NCI-H446 (cell line): Measurements from ENCODE around the gene FCHSD2.
A peak's percentile ranks its signal among the peaks of the same experiment; 100 is the strongest.
"Not testable (repeated sequence)": the region's sequence is repeated elsewhere in the genome, so short reads cannot be mapped to it uniquely, and the experiment has no call there.

Source experiments
- DNase-seq, 2 experiments: peaks; one replicate each; lab custom pipeline; 2025; lab: John Stamatoyannopoulos, UW

Gene FCHSD2

GRCh38 chr11:72820439-72821139 lies 321.5 kb downstream of the FCHSD2 start:
- DNase-seq = no peak

GRCh38 chr11:72818971-72819370 lies 323.1 kb downstream of the FCHSD2 start:
- DNase-seq = no peak

GRCh38 chr11:72817966-72818365 lies 324.2 kb downstream of the FCHSD2 start:
- no peak for DNase-seq

GRCh38 chr11:72816404-72816990 lies 325.6 kb downstream of the FCHSD2 start:
- DNase-seq = no peak

- DNase-seq = no peak
Observed at GRCh38 chr11:72815110-72815618, 327.0 kb downstream of the FCHSD2 start.

- peak; percentile 79 to 89 for DNase-seq
Observed at GRCh38 chr11:72814286-72815109, 327.6 kb downstream of the FCHSD2 start, which contains the start of gene ATG16L2. Gene ATG16L2, plus strand, starts transcription at chr11:72814411. Its CDS starts 35 bp downstream, at chr11:72814446.

GRCh38 chr11:72813740-72814285 lies 328.3 kb downstream of the FCHSD2 start:
- peak; percentile 79 to 89 for DNase-seq

DNA sequence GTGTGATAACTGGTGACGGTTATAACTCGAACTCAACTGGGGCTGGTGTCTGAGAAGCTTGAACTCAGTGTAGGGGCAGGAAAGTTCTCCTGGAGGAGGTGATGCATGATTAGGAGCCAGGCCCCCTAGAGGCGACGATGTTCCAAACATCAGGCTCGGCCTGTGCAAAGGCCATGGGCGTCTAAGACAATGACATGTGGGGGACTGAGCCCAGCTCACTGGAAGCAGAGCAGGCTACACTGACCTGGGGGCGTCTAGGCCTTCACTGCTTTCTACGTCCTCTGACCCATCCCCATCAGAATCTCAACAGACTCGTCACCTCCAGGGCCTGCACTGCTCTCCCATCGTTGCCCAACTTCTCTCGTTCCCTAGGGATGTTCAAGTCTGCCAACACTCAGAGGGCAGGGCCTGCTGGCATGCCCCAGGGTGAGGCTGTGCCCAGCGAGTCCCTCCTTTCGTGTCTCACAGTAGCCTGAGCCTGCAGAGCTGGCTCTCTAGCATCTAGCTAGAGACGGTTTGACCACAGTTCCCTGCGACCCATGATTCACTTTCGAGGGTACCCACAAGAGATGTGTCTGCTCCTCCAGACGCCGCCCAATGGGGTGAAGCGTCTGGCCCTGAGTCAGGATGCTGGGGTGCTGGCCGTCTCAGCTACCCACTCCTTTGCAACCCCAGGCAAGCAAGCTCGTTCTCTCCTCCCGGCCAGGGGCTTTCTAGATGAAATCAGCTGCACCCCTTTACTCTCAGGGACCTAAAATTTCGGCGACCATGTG lies 329.0 kb downstream of the FCHSD2 start:
- peak; percentile 50 to 72 for DNase-seq

- no peak for DNase-seq
Observed at GRCh38 chr11:72812604-72812966, 329.5 kb downstream of the FCHSD2 start.

DNA sequence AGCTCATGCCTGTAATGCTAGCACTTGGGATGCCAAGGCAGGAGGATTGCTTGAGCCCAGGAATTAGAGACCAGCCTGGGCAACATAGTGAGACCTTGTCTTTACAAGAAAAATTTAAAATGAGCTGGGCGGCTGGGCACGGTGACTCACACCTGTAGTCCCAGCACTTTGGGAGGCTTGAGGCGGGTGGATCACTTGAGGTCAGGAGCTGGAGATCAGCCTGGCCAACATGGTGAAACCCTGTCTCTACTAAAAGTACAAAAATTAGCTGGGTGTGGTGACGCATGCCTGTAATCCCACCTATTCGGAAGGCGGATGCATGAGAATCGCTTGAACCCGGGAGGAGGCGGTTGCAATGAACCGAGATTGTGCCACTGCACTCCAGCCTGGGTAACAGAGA lies 330.4 kb downstream of the FCHSD2 start:
- not testable (repeated sequence) for DNase-seq

DNA sequence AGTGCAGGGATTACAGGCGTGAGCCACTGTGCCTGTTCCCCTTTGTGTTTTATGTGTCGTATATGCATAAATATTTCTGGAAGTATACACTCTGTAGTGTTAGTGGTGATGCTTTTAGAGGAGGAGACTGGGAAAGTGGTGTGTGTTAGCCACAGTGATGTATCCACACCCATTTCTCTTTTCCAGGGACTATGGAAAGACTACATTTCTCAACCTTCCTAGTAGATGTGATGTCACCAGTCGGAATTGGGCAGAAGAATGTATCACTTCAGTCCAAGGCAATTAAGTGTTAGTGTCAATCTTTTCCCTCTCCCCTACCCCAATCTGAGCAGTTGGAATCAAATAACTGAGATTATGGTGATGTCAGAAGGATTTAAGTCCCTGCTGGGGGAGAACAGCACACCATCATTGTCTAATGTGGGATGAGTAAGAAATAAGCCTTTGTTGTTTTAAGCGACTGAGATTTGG lies 333.8 kb downstream of the FCHSD2 start:
- DNase-seq = no peak

DNA sequence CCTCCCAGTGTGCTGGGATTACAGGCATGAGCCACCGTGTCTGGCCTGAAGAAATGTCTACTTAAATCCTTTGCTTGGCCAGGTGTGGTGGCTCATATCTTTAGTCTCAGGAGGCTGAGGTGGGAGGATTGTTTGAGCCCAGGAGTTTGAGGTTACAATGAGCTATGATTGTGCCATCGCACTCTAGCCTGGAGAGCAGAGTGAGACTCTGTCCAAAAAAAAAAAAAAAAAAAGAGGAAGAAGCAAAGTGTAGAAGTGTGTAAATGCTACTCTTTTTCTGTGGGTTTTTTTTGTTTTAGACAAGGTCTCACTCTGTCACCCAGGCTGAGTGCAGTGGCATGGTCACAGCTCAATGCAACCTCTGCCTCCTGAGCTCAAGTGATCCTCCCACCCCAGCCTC lies 334.3 kb downstream of the FCHSD2 start:
- DNase-seq = no peak

DNA sequence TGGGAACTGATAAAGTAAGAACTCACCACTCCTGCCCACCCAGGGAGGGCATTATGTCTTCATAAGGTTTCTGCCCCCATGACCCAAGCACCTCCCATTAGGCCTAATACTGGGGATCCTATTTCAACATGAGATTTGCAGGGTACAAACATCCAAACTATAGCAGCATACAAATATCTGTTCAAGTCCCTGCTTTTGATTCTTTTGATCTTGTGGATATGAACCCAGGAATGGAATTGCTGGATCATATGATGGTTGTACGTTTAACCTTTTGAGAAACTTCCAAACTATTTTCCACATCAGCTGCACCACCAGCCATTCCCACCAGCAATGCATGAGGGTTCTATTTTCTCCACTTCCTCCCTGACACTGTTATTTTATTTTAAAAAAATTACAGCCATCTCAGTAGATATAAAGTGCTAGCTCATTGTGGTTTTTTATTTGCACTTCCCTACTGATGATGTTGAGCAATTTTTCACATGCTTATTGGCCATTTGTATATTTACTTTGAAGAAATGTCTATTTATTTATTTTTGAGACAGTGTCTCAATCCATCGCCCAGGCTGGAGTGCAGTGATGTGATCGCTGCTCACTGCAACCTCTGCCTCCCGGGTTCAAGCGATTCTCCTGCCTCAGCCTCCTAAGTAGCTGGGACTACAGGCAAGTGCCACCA lies 335.0 kb downstream of the FCHSD2 start:
- no peak for DNase-seq

- not testable (repeated sequence) for DNase-seq
Observed at GRCh38 chr11:72806378-72806777, 335.7 kb downstream of the FCHSD2 start.

GRCh38 chr11:72805216-72805615 lies 336.9 kb downstream of the FCHSD2 start:
- DNase-seq = no peak

GRCh38 chr11:72802822-72803221 lies 339.3 kb downstream of the FCHSD2 start:
- DNase-seq = no peak

DNA sequence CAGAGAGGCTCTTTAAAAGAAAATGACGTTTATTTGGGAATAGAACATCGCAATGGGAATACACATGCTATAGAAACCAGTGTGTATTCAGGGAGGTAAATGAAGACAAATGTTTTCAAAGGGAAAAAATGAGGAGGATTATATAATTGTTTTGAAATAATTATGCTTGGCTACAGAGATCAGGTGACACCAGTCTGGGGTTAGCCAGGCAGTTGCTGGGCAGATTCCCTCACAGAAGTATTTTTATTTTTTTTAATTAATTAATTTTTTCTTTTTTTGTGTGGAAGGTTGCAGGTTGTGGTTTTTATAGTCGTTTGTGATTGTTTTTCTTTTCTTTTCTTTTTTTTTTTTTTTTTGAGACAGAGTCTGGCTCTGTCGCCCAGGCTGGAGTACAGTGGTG lies 342.7 kb downstream of the FCHSD2 start:
- no peak for DNase-seq

GRCh38 chr11:72798361-72798760 lies 343.8 kb downstream of the FCHSD2 start:
- DNase-seq = no peak

GRCh38 chr11:72793425-72794367 lies 348.4 kb downstream of the FCHSD2 start, which contains the start of gene STARD10:
Gene STARD10, minus strand, starts transcription at chr11:72794047. Its CDS starts 12,866 bp downstream, at chr11:72781181.
- peak; percentile 94 to 98 for DNase-seq

DNA sequence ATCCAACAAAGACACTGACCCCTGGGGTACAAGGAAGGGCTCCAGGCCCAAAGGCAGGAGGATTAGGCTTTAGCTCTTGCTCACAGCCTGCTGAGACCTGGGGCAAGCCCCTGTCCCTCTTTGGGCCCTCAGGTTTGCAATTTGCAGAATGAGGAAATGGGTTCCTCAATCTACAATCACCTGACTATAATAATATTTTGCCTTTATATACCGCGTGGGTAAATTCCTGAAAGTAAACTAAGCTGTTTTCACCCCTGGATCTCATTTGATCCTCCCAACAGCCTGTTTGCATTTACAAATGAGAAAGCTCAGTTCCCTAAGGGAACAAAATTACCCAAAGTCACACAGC lies 349.1 kb downstream of the FCHSD2 start:
- no peak for DNase-seq
